Motor neuron (in vitro differentiated cells): Measurements from ENCODE around the gene NDUFA7. TPM values are rescaled to one million over a fixed set of nuclear protein-coding genes. Genes with fewer than 3 reads are reported as not detected.
A peak's percentile ranks its signal among the peaks of the same experiment; 100 is the strongest.

Experiments
- ATAC-seq, 8 experiments: fragments of 200-7000 bp; cut with Tn5 transposase; replicated peaks in 6 of 8; 2 replicates each; pipeline ENCODE4 v1.8.0; 2021; ENCODE audit warnings: mild to moderate bottlenecking in 8 of 8, moderate library complexity in 8 of 8
- H3K27ac ChIP-seq, 2 donors: fragments of 250-450 bp; sonication (Bioruptor Pico); 2 replicates each; pipeline ENCODE4 v1.9.0; 2021; ENCODE audit warnings: antibody characterized with exemption in 2 of 2, mild to moderate bottlenecking in 2 of 2, moderate library complexity in 1 of 2
- H3K4me1 ChIP-seq, 2 donors: fragments of 250-450 bp; sonication (Bioruptor Pico); replicated peaks in 1 of 2; 2 replicates each; pipeline ENCODE4 v1.6.1; 2021; ENCODE audit warnings: antibody characterized with exemption in 2 of 2, mild to moderate bottlenecking in 2 of 2, moderate library complexity in 1 of 2
- H3K4me3 ChIP-seq, 5 donors: fragments of 250-450 bp; sonication (Bioruptor Pico); 2 replicates each; pipeline ENCODE4 v1.9.0; 2021; ENCODE audit warnings: antibody characterized with exemption in 5 of 5, mild to moderate bottlenecking in 5 of 5, moderate library complexity in 4 of 5
- WGBS, 10 experiments: fragments of 450-650 bp; shearing (Covaris generic); methylation state at CpG; one replicate each; pipeline ENCODE4 v1.0.0; 2022; 5-methylcytosine and 5-hydroxymethylcytosine counted together
- in situ Hi-C, 9 experiments: fragments of 400-800 bp; cut with MboI; loops; one replicate each; pipeline ENCODE4 v1.15.0; 2021; ENCODE audit warnings: low sequenced_read_pairs in 9 of 9, low pct_unique_long_range_greater_than_20kb in 2 of 9; ENCODE audit not compliant: unreplicated experiment in 9 of 9
- total RNA-seq, 8 experiments: library from RNA; unstranded; fragments of 300-600 nt; gene quantifications; 2 replicates each; pipeline versions ENCODE4 v1.2.3 to v1.2.4, GENCODE V29; 2022

Gene NDUFA7
- 100 to 1,000 TPM; 129 to 183 (median 162) TPM for total RNA-seq

DNA sequence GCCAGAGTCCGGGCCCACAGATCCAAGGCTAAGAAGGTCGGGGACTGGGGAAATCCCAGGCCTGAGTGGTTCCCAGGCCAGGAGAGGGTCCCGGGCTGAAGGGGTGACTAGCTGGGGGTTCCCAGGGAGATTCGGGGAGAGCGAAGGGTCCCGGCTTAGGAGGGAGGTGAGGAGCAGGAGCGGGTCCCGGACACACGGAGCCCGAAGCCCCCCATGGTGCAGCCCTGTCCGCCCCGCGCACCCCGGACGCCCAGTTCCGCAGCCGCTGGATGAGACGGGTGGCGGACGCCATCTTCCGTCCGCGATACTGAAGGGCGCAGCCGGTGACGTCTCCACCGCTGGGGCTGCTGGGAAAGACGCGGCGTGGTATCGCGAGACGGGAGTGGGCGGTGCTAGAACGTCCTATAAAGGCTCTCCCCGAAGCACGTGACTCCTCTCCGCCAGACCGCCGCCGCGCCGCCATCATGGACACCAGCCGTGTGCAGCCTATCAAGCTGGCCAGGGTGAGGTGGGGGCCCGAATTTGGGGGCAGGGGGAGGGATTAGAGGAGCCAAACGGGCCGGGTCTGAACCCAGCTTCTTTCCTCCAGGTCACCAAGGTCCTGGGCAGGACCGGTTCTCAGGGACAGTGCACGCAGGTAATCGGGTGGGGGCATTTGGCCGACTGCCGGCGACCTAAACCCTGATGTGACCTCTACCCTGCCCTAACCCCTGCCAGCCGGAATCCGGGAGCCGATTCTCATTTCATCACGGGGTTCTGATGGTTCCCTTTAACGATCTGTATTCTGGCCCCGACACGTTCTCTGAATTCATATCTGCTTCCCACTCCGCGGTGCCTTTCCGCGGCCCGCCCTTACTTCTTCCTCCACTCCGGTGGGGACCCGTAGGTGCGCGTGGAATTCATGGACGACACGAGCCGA lies at the start of gene NDUFA7, which contains the start of gene RPS28:
Gene NDUFA7 (minus strand): TSS at position 309 of the 919 bp plus-strand sequence. CDS start 17 bp downstream, at position 292.
Gene RPS28 (plus strand): TSS at position 430 of the 919 bp plus-strand sequence. CDS start 35 bp downstream, at position 465.
- in situ Hi-C loops, result no loop called here
- H3K27ac ChIP-seq, result peak within 1 kb of the TSS; percentile 93 to 98
- WGBS, 10 experiments, result 0 to 2% (median 0%) methylated on average over 1 to 10 of the region's 72 CpGs; no CpG with 5 or more reads in 3 of the 10 experiments
- H3K4me3 ChIP-seq, result peak within 1 kb of the TSS; percentile 73 to 96 (median 87)
- peaks cover 16 to 19% of the 10 kb centered on the region in 2 donors for H3K4me1 ChIP-seq
- ATAC-seq, result peak; percentile 81 to 93 (median 90)

DNA sequence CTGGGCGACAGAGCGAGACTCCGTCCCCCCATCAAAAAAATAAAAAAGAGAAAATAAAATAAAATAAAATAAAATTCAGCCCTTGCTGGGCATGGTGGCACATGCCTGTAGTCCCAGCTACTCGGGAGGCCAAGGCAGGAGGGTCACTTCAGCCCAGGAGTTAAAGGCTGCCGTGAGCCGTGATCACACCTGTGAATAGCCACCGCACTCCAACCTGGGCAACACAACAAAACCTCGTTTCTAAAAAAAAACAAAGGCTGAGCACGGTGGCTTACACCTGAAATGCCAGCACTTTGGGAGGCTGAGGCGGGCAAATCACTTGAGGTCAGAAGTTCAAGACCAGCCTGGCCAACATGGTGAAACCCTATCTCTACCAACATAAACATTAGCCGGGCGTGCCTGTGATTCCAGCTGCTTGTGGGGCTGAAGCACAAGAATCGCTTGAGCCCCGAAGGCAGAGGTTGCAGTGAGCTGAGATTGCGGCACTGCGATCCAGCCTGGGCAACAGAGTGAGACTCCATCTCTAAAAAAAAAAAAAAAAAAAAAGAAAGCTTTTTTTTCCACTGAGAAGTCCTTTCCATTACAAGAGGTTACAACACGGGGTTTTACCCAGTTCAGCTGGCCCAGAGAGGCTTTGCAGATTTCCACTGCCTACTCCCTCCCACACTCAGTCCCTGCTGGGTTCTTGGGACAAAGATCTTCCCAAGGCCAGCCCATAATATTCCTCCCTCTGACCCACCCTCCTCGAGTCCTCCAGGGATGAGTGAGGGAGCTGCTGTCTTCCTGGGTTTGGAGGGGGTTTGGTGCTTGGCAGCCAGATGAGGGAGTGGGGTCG lies 49.2 kb upstream of the NDUFA7 start:
- Histone ChIP-seq H3K27ac (no peak overlapping the region), H3K4me3 (no peak overlapping the region), H3K4me1 (peaks cover 0 to 3% of the 10 kb centered on the region in 2 donors)
- in situ Hi-C loops, result no loop called here
- ATAC-seq, result peak in 3 of 8 experiments; percentile 21 to 51 (median 44)
- 35 to 100% (median 81%) methylated on average over 2 to 17 of the region's 19 CpGs; no CpG with 5 or more reads in 2 of the 10 experiments for WGBS, 10 experiments

DNA sequence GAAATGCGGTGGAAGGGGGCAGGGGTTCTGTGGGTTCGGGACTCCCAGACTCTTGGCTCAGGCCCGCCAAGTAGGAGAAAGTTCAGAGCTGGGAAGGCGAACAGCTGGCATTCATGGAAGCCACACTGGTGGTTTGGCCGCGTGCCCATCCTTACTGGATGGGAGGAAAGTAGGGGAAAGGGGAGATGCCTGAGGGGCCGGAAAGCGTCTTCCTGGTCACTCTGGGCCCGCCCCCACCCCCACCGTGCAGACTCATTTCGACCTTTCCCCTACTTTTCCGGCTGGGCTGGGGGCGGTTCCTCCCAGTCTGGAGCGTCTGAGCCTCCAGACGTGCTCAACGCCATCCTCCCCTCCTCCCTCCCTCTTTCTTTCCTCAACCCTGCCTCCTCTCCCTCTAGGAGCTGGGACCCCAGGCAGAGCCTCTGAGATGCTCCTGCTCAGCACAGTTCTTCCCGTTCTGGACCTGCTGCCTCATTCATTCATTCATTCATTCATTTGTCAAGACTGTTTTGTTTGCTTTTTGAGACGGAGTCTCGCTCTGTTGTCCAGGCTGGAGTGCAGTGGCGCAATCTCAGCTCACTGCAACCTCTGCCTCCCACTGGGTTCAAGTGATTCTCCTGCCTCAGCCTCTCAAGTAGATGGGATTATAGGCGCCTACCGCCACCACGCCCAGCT lies 46.3 kb upstream of the NDUFA7 start:
- H3K4me1 ChIP-seq, result peaks cover 0 to 9% of the 10 kb centered on the region in 2 donors
- ATAC-seq, result peak; percentile 10 to 72 (median 59)

DNA sequence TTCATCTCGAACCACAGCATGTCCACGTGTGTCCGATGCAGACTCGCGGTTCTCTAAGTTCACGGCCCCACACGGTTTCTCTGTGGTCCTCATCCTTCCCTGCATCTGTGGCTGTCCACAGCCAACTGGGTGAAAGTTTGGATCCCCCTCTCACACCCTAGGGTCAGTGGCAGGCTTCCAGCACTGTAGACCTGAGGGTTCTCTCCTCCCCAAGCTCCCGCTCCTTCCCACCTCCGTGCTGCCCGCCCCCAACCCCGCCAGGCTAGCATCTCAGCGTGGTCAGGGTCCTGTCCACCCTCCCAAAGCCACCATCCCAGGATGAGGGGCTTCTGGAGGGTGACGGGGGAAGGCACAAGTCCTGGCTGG lies 45.8 kb upstream of the NDUFA7 start:
- Histone ChIP-seq H3K27ac (no peak overlapping the region), H3K4me3 (no peak overlapping the region), H3K4me1 (peaks cover 0 to 9% of the 10 kb centered on the region in 2 donors)
- ATAC-seq, result no peak
- in situ Hi-C loops, result no loop called here
- WGBS, 10 experiments, result no CpG with 5 or more reads among the region's 13 CpGs

More for the DNA sequence above, 46.3 kb upstream of the NDUFA7 start:
- Histone ChIP-seq H3K4me3 (no peak overlapping the region), H3K27ac (no peak overlapping the region)
- WGBS, 10 experiments, result 20 to 100% (median 75%) methylated on average over 1 to 9 of the region's 23 CpGs; no CpG with 5 or more reads in 1 of the 10 experiments
- in situ Hi-C loops, result no loop called here

DNA sequence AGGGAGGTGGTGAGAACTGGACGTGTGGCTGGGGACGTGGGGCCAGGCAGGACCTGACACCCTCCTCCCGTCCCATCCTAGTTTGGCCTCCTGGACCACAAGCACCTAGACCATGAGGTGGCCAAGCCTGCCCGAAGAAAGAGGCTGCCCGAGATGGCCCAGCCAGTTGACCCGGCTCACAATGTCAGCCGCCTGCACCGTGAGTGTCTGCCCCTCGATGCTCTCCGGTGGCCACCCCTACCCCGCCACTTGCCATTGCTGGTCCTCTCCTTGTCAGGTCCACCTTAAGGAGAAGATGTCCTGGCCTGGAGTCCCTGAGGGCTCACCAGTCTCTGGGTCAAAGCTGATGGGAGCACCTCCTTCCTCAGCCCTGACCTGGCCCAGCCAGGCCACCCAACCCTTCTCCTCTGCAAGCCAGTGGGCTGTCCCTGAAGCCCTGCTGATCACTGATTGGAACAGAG lies 45.0 kb upstream of the NDUFA7 start:
- in situ Hi-C loops, result no loop called here
- Histone ChIP-seq H3K4me1 (peaks cover 0 to 9% of the 10 kb centered on the region in 2 donors), H3K27ac (no peak overlapping the region), H3K4me3 (no peak overlapping the region)
- 93% methylated on average over 7 of the region's 11 CpGs; no CpG with 5 or more reads in 9 of the 10 experiments for WGBS, 10 experiments
- no peak for ATAC-seq

DNA sequence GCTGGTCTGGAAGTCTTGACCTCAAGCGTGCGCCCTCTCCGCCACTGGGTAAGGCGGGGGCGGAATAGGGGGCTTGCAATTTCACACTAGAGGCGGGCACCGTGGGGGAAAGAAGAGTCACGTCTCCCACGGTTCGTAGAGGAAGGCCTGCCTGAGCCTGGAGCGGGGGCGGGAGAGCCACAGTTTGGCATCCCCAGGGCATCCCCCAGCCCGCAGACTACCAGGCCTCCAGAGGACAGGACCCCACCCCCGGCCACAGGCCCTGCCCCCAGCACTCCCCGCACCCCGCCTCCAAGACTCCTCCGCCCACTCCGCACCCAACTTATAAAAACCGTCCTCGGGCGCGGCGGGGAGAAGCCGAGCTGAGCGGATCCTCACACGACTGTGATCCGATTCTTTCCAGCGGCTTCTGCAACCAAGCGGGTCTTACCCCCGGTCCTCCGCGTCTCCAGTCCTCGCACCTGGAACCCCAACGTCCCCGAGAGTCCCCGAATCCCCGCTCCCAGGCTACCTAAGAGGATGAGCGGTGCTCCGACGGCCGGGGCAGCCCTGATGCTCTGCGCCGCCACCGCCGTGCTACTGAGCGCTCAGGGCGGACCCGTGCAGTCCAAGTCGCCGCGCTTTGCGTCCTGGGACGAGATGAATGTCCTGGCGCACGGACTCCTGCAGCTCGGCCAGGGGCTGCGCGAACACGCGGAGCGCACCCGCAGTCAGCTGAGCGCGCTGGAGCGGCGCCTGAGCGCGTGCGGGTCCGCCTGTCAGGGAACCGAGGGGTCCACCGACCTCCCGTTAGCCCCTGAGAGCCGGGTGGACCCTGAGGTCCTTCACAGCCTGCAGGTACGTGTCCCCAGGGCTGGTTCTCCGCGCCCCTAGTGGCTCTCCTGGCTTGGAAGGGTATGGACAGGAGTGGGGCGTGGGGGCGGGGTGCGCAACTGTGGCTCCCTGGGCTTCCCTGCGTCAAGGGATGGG lies 42.9 kb upstream of the NDUFA7 start, which contains the start of gene ANGPTL4:
Gene ANGPTL4 (plus strand): TSS at position 353 of the 969 bp plus-strand sequence. CDS start 167 bp downstream, at position 520.
- WGBS, 10 experiments, result 0 to 20% (median 10%) methylated on average over 1 to 3 of the region's 81 CpGs; no CpG with 5 or more reads in 5 of the 10 experiments
- ATAC-seq, result peak; percentile 56 to 79 (median 68)
- in situ Hi-C loops, result no loop called here
- peak within 1 kb of the TSS; percentile 12 to 41 (median 27) for H3K4me3 ChIP-seq
- no peak within 1 kb of the TSS for H3K27ac ChIP-seq
- H3K4me1 ChIP-seq, result peaks cover 0 to 9% of the 10 kb centered on the region in 2 donors

DNA sequence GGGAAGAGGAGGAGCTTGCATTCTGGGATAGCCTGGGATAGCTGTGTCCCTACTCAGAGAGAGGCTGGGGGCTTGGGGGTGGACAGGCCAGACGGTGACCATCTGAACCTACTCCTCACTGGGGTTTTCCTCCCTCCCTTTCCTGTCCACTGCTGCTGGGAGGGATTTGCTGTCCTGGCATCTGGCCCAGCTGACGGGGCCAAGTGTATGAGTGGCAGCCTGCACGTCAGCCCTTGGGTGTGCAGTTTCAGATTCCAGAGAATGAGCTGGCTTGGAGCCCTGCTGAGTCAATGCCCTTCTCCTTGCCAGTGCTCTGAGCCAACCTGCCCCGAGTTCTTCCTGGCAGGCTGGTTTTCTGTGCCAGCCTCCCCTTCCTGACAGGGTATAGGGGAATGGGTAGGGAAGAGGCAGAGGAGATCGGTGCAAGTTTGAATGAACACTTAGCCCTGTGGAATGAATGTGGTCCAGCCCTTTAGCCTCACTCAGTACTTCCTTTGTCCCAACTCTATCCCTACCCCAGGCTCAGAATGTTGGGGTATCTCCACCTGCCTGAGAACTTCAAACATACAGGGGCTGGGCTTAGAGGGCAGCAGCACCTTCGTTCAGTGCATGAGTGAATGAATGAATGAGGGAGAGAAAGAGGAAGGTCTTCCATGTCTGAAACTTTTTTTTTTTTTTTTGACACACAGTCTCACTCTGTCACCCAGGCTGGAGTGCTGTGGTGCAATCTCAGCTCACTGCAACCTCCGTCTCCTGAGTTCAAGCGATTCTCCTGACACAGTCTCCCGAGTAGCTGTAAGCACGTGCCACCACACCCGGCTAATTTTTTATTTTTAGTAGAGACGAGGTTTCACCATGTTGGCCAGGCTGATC lies 41.0 kb upstream of the NDUFA7 start:
- H3K4me1 ChIP-seq, result peaks cover 0 to 8% of the 10 kb centered on the region in 2 donors
- WGBS, 10 experiments, result 0 to 80% (median 55%) methylated on average over 1 to 6 of the region's 12 CpGs; no CpG with 5 or more reads in 3 of the 10 experiments
- ATAC-seq, result peak in 6 of 8 experiments; percentile 61 to 83 (median 73)
- in situ Hi-C loops, result no loop called here
- no peak overlapping the region for H3K4me3 ChIP-seq
- no peak overlapping the region for H3K27ac ChIP-seq

DNA sequence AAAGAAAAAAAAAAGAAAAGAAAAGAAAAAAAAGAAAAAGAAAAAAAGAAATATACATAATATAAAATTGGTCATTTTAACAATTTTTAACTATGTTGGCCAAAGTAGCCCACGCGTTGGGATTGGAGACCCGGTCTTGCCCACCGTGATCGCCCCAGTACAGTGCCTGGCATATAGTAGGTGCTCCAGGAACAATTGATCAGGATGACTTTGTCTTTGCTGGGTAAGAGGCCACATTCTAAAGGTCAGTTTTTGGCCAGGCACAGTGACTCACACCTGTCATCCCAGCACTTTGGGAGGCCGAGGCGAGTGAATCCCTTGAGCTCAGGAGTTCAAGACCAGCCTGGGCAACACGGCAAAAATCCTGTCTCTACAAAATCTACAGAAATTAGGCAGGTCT lies 39.0 kb upstream of the NDUFA7 start:
- no peak for ATAC-seq
- Histone ChIP-seq H3K4me1 (peaks cover 0 to 7% of the 10 kb centered on the region in 2 donors), H3K27ac (no peak overlapping the region), H3K4me3 (no peak overlapping the region)
- in situ Hi-C loops, result no loop called here
- 73 to 100% (median 84%) methylated on average over 2 to 8 of the region's 8 CpGs for WGBS, 10 experiments

DNA sequence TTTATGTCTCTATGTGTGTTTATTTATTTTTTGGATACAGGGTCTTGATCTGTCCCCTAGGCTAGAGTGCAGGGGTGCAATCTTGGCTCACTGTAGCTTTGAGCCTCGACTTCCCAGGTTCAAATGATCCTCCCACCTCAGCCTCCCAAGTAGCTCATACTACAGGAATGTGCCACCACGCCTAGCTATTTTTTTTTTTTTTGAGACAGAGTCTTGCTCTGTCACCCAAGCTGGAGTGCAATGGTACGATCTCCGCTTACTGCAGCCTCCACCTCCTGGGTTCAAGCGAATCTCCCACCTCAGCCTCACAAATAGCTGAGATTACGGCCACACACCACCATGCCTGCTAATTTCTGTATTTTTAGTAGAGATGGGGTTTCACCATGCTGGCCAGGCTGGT lies 37.8 kb upstream of the NDUFA7 start:
- Histone ChIP-seq H3K27ac (no peak overlapping the region), H3K4me1 (peaks cover 0 to under 1% of the 10 kb centered on the region in 2 donors), H3K4me3 (no peak overlapping the region)
- no peak for ATAC-seq
- in situ Hi-C loops, result loop anchor here in 1 of 9 experiments (10.0 kb wide), 1 partner anchor 146 kb away; the partner anchor contains the start of gene PRAM1
- WGBS, 10 experiments, result 17 to 88% (median 77%) methylated on average over 1 to 6 of the region's 6 CpGs; no CpG with 5 or more reads in 2 of the 10 experiments

DNA sequence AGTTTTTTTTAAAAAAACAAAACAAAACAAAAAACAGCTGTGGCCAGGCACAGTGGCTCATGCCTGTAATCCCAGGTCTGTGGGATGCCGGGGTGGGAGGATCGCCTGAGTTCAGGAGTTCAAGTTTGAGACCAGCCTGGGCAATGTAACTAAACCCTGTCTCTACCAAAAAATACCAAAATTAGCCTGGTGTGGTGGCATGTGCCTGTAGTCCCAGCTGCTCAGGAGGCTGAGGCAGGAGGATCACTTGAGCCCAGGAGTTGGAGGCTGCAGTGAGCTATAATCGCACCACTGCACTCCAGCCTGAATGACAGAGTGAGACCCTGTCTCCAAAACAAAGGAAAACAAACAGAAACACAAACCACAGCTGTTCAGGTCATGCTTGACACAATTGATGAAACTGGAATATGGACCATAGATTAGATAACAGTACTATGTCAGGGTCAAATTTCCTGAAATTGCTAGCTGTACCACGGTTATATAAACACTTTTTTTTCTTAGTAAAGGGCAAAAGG lies 35.9 kb upstream of the NDUFA7 start:
- no peak for ATAC-seq
- 38 to 95% (median 82%) methylated on average over 1 to 4 of the region's 4 CpGs; no CpG with 5 or more reads in 1 of the 10 experiments for WGBS, 10 experiments
- in situ Hi-C loops, result loop anchor here in 1 of 9 experiments (10.0 kb wide), 1 partner anchor 148 kb away; the partner anchor contains the start of gene PRAM1

More for the DNA sequence above, 35.9 kb upstream of the NDUFA7 start:
- Histone ChIP-seq H3K4me3 (no peak overlapping the region), H3K27ac (no peak overlapping the region), H3K4me1 (peaks cover 0 to 8% of the 10 kb centered on the region in 2 donors)
